ENCODE results near the gene PTH1R. TPM values are rescaled to one million over a fixed set of nuclear protein-coding genes. Genes with fewer than 3 reads are reported as not detected.
A peak's percentile ranks its signal among the peaks of the same experiment; 100 is the strongest.

PTH1R gene
- total RNA-seq, 3 donors from 2014 or later: not detected

GRCh38 chr3:46932455-46933225 lies 55.1 kb downstream of the PTH1R start:
- Mint-ChIP-seq H3K36me3 (ENCODE audit: insufficient read depth) (peaks cover 26% of the 10 kb centered on the region), H3K4me3 (no peak overlapping the region), H3K27me3 (ENCODE audit: low read depth) (no peaks in the 10 kb centered on the region), H3K9me3 (peaks cover 10% of the 10 kb centered on the region), H3K4me1 (ENCODE audit: low read depth) (peaks cover 61% of the 10 kb centered on the region)
- ATAC-seq: no peak
- DNase-seq: no peak

- Mint-ChIP-seq H3K4me1 (ENCODE audit: low read depth) (peaks cover 62% of the 10 kb centered on the region), H3K9me3 (peaks cover 9% of the 10 kb centered on the region), H3K36me3 (ENCODE audit: insufficient read depth) (peaks cover 32% of the 10 kb centered on the region), H3K27me3 (ENCODE audit: low read depth) (no peaks in the 10 kb centered on the region), H3K4me3 (no peak overlapping the region)
- ATAC-seq (no peak), DNase-seq (no peak)
Measured at GRCh38 chr3:46933261-46933660, 55.7 kb downstream of the PTH1R start.

- Mint-ChIP-seq H3K9me3 (peaks cover 1% of the 10 kb centered on the region), H3K27me3 (ENCODE audit: low read depth) (no peaks in the 10 kb centered on the region), H3K4me3 (no peak overlapping the region), H3K36me3 (ENCODE audit: insufficient read depth) (peaks cover 28% of the 10 kb centered on the region), H3K4me1 (ENCODE audit: low read depth) (peaks cover 58% of the 10 kb centered on the region)
- DNase-seq: no peak
- ATAC-seq: no peak
Measured at GRCh38 chr3:46934072-46934471, 56.6 kb downstream of the PTH1R start.

GRCh38 chr3:46934498-46935167 lies 57.1 kb downstream of the PTH1R start:
- H3K4me3 Mint-ChIP-seq: no peak overlapping the region

GRCh38 chr3:46935168-46935858 lies 57.8 kb downstream of the PTH1R start:
- Mint-ChIP-seq H3K36me3 (ENCODE audit: insufficient read depth) (peaks cover 30% of the 10 kb centered on the region), H3K4me3 (no peak overlapping the region), H3K9me3 (no peaks in the 10 kb centered on the region), H3K27me3 (ENCODE audit: low read depth) (no peaks in the 10 kb centered on the region), H3K4me1 (ENCODE audit: low read depth) (peaks cover 58% of the 10 kb centered on the region)
- DNase-seq: no peak
- peak in 1 of 2 donors; percentile 37 for ATAC-seq

More at GRCh38 chr3:46934498-46935167, 57.1 kb downstream of the PTH1R start:
- H3K36me3 Mint-ChIP-seq (ENCODE audit: insufficient read depth): peaks cover 26% of the 10 kb centered on the region
- ATAC-seq: no peak
- H3K27me3 Mint-ChIP-seq (ENCODE audit: low read depth): no peaks in the 10 kb centered on the region
- H3K4me1 Mint-ChIP-seq (ENCODE audit: low read depth): peaks cover 57% of the 10 kb centered on the region
- DNase-seq: no peak
- H3K9me3 Mint-ChIP-seq: no peaks in the 10 kb centered on the region

GRCh38 chr3:46935989-46936558 lies 58.6 kb downstream of the PTH1R start:
- Mint-ChIP-seq H3K4me1 (ENCODE audit: low read depth) (peaks cover 55% of the 10 kb centered on the region), H3K36me3 (ENCODE audit: insufficient read depth) (peaks cover 28% of the 10 kb centered on the region), H3K4me3 (no peak overlapping the region), H3K27me3 (ENCODE audit: low read depth) (no peaks in the 10 kb centered on the region), H3K9me3 (no peaks in the 10 kb centered on the region)
- DNase-seq (no peak), ATAC-seq (no peak)

GRCh38 chr3:46936733-46937250 lies 59.3 kb downstream of the PTH1R start:
- no peaks in the 10 kb centered on the region for H3K27me3 Mint-ChIP-seq (ENCODE audit: low read depth)
- H3K4me1 Mint-ChIP-seq (ENCODE audit: low read depth): peaks cover 48% of the 10 kb centered on the region
- H3K9me3 Mint-ChIP-seq: no peaks in the 10 kb centered on the region
- H3K36me3 Mint-ChIP-seq (ENCODE audit: insufficient read depth): peaks cover 28% of the 10 kb centered on the region
- H3K4me3 Mint-ChIP-seq: no peak overlapping the region
- DNase-seq: no peak
- no peak for ATAC-seq

- Mint-ChIP-seq H3K36me3 (ENCODE audit: insufficient read depth) (peaks cover 28% of the 10 kb centered on the region), H3K4me3 (no peak overlapping the region), H3K4me1 (ENCODE audit: low read depth) (peaks cover 45% of the 10 kb centered on the region), H3K27me3 (ENCODE audit: low read depth) (no peaks in the 10 kb centered on the region), H3K9me3 (no peaks in the 10 kb centered on the region)
- DNase-seq: no peak
- no peak for ATAC-seq
Measured at GRCh38 chr3:46938118-46938517, 60.6 kb downstream of the PTH1R start.

GRCh38 chr3:46939578-46940445 lies 62.3 kb downstream of the PTH1R start:
- Mint-ChIP-seq H3K4me1 (ENCODE audit: low read depth) (peaks cover 52% of the 10 kb centered on the region), H3K9me3 (no peaks in the 10 kb centered on the region), H3K4me3 (no peak overlapping the region), H3K27me3 (ENCODE audit: low read depth) (no peaks in the 10 kb centered on the region), H3K36me3 (ENCODE audit: insufficient read depth) (peaks cover 28% of the 10 kb centered on the region)
- DNase-seq: no peak
- ATAC-seq: no peak

GRCh38 chr3:46942076-46942475 lies 64.6 kb downstream of the PTH1R start:
- Mint-ChIP-seq H3K9me3 (no peaks in the 10 kb centered on the region), H3K27me3 (ENCODE audit: low read depth) (no peaks in the 10 kb centered on the region), H3K4me1 (ENCODE audit: low read depth) (peaks cover 70% of the 10 kb centered on the region), H3K36me3 (ENCODE audit: insufficient read depth) (peaks cover 39% of the 10 kb centered on the region), H3K4me3 (no peak overlapping the region)
- no peak for DNase-seq
- no peak for ATAC-seq

GRCh38 chr3:46942481-46943236 lies 65.1 kb downstream of the PTH1R start:
- no peak overlapping the region for H3K4me3 Mint-ChIP-seq
- no peak for DNase-seq
- peaks cover 74% of the 10 kb centered on the region for H3K4me1 Mint-ChIP-seq (ENCODE audit: low read depth)

GRCh38 chr3:46943237-46944187 lies 66.0 kb downstream of the PTH1R start:
- H3K4me3 Mint-ChIP-seq: no peak overlapping the region
- no peaks in the 10 kb centered on the region for H3K9me3 Mint-ChIP-seq
- H3K4me1 Mint-ChIP-seq (ENCODE audit: low read depth): peaks cover 76% of the 10 kb centered on the region
- DNase-seq (no peak), ATAC-seq (no peak)
- peaks cover 37% of the 10 kb centered on the region for H3K36me3 Mint-ChIP-seq (ENCODE audit: insufficient read depth)
- no peaks in the 10 kb centered on the region for H3K27me3 Mint-ChIP-seq (ENCODE audit: low read depth)

More at GRCh38 chr3:46942481-46943236, 65.1 kb downstream of the PTH1R start:
- Mint-ChIP-seq H3K36me3 (ENCODE audit: insufficient read depth) (peaks cover 41% of the 10 kb centered on the region), H3K9me3 (no peaks in the 10 kb centered on the region), H3K27me3 (ENCODE audit: low read depth) (no peaks in the 10 kb centered on the region)
- no peak for ATAC-seq
